GM20431 (cell line): ENCODE results near the gene SPOP.
"Not testable (repeated sequence)": the region's sequence is repeated elsewhere in the genome, so short reads cannot be mapped to it uniquely, and the experiment has no call there.

Source experiments
- in situ Hi-C: fragments of 300-500 bp; cut with MseI, MboI; formaldehyde crosslinking; loops from one replicate; pipeline ENCODE4 v1.15.0; 2020; ENCODE audit warnings: low sequenced_read_pairs; ENCODE audit not compliant: unreplicated experiment

Gene SPOP

GRCh38 chr17:49677933-49678847 lies at the start of gene SPOP:
Gene SPOP (minus strand): TSS chr17:49678097. CDS start chr17:49622810, 55,287 bp downstream.
- in situ Hi-C loops = no loop called here

- in situ Hi-C loops = no loop called here
These were observed 49.5 kb upstream of the SPOP start for GRCh38 chr17:49727380-49727779.

- in situ Hi-C loops = no loop called here
These were observed 47.7 kb upstream of the SPOP start for GRCh38 chr17:49725452-49726130.

GRCh38 chr17:49724552-49724951 lies 46.7 kb upstream of the SPOP start:
- in situ Hi-C loops = not testable (repeated sequence)

GRCh38 chr17:49723423-49723822 lies 45.5 kb upstream of the SPOP start:
- in situ Hi-C loops = no loop called here

GRCh38 chr17:49722066-49722465 lies 44.2 kb upstream of the SPOP start:
- in situ Hi-C loops = no loop called here

- in situ Hi-C loops = loop anchor here (10.0 kb wide), 1 partner anchor 57 kb away; no protein-coding TSS in a partner anchor
These were observed 39.5 kb upstream of the SPOP start for GRCh38 chr17:49717371-49717861.

- in situ Hi-C loops = loop anchor here (10.0 kb wide), 1 partner anchor 58 kb away; no protein-coding TSS in a partner anchor
These were observed 38.9 kb upstream of the SPOP start for GRCh38 chr17:49716668-49717364.

- in situ Hi-C loops = loop anchor here (10.0 kb wide), 1 partner anchor 59 kb away; no protein-coding TSS in a partner anchor
These were observed 37.9 kb upstream of the SPOP start for GRCh38 chr17:49715717-49716279.

- in situ Hi-C loops = loop anchor here (10.0 kb wide), 1 partner anchor 60 kb away; no protein-coding TSS in a partner anchor
These were observed 37.3 kb upstream of the SPOP start for GRCh38 chr17:49715216-49715615.

- in situ Hi-C loops = no loop called here
These were observed 30.8 kb upstream of the SPOP start for GRCh38 chr17:49708515-49709183.

GRCh38 chr17:49707608-49708514 lies 30.0 kb upstream of the SPOP start, which contains the start of gene SLC35B1:
Gene SLC35B1 (minus strand): TSS chr17:49707964. CDS start chr17:49707833, 131 bp downstream.
- in situ Hi-C loops = no loop called here

- in situ Hi-C loops = no loop called here
These were observed 29.3 kb upstream of the SPOP start for GRCh38 chr17:49707246-49707607.

- in situ Hi-C loops = no loop called here
These were observed 27.4 kb upstream of the SPOP start for GRCh38 chr17:49705254-49705653.

GRCh38 chr17:49703557-49704277 lies 25.8 kb upstream of the SPOP start:
- in situ Hi-C loops = no loop called here

- in situ Hi-C loops = no loop called here
These were observed 23.1 kb upstream of the SPOP start for GRCh38 chr17:49700960-49701359.

- in situ Hi-C loops = loop anchor here (5.0 kb wide), 1 partner anchor 128 kb away; no protein-coding TSS in a partner anchor
These were observed 22.2 kb upstream of the SPOP start for GRCh38 chr17:49699966-49700575.
